ENCODE results near the gene NUP43.

Gene NUP43

DNA sequence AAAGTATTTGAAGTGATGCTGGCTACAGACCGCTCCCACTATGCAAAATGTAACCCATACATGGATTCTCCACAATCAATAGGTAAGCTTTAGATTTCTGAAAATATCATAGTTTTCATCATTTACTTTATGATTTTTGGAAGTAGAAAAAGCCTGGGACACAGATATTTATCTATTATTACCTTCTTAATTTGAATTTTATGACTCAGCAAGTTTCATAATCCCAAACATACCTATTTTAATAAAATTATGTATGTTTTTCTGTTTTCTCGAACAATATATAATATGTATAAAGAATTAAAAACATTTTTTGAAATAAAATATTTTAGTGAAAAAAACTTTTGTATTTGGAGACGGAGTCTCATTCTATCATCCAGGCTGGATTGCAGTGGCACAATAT is 24.9 kb upstream of the NUP43 start:
- no peak overlapping the region for H3K9ac ChIP-seq (ENCODE audit: low read length)
- H4K20me1 ChIP-seq (ENCODE audit: insufficient read depth, low read length): no peaks in the 10 kb centered on the region
- no peaks in the 10 kb centered on the region for H3F3A ChIP-seq (ENCODE audit: insufficient read depth, low read length)
- no peaks in the 10 kb centered on the region for H3K36me3 ChIP-seq (replicated peaks; ENCODE audit: insufficient read depth, low read length)
- H3K9me2 ChIP-seq (replicated peaks; ENCODE audit: insufficient read depth, low read length): no peaks in the 10 kb centered on the region
- H3K4me3 ChIP-seq (ENCODE audit: low read length): no peak overlapping the region
- H3K4me2 ChIP-seq (ENCODE audit: low read depth, low read length): no peak overlapping the region
- no peaks in the 10 kb centered on the region for H3K27me3 ChIP-seq (replicated peaks; ENCODE audit: insufficient read depth, low read length)
- no peak overlapping the region for H3K27ac ChIP-seq (ENCODE audit: low read length)
- no peaks in the 10 kb centered on the region for H3K4me1 ChIP-seq (ENCODE audit: low read length)
- no peak overlapping the region for H2AFZ ChIP-seq (ENCODE audit: low read length)
- no peaks in the 10 kb centered on the region for H3K79me2 ChIP-seq (ENCODE audit: low read length)
- no peaks in the 10 kb centered on the region for H3K9me3 ChIP-seq (replicated peaks; ENCODE audit: insufficient read depth, low read length)
- TF ChIP-seq, protein P1, sequence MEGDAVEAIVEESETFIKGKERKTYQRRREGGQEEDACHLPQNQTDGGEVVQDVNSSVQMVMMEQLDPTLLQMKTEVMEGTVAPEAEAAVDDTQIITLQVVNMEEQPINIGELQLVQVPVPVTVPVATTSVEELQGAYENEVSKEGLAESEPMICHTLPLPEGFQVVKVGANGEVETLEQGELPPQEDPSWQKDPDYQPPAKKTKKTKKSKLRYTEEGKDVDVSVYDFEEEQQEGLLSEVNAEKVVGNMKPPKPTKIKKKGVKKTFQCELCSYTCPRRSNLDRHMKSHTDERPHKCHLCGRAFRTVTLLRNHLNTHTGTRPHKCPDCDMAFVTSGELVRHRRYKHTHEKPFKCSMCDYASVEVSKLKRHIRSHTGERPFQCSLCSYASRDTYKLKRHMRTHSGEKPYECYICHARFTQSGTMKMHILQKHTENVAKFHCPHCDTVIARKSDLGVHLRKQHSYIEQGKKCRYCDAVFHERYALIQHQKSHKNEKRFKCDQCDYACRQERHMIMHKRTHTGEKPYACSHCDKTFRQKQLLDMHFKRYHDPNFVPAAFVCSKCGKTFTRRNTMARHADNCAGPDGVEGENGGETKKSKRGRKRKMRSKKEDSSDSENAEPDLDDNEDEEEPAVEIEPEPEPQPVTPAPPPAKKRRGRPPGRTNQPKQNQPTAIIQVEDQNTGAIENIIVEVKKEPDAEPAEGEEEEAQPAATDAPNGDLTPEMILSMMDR (IDR thresholded peaks at IDR 0.05; ENCODE audit: low read length): no peak
- no peak for TF ChIP-seq EZH2 (optimal IDR thresholded peaks at IDR 0.05; ENCODE audit: low read depth, low read length)
- no peak for TF ChIP-seq EZH2phosphoT487 (IDR thresholded peaks at IDR 0.05; ENCODE audit: low read length)
- no peak for DNase-seq

DNA sequence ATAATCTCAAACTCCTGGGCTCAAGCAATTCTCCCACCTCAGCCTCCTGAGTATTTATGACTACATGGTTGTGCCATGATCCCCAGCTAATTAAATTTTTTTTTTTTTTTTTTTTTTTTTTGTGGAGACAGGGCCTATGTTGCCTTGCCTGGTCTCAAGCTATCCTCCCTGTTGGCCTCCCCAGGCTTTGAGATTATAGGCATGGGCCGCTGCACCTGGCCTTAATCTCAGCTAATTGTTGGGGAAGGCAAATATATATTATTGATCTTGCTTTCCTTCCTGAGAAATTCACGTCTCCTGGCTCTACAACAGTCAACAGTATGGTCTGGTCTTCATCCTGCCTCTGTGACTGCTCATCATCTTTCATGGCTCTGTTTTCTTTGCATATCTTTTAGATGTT is 23.3 kb upstream of the NUP43 start:
- TF ChIP-seq, protein P1 (IDR thresholded peaks at IDR 0.05; ENCODE audit: low read length): no peak
- TF ChIP-seq EZH2phosphoT487 (IDR thresholded peaks at IDR 0.05; ENCODE audit: low read length) (no peak), EZH2 (optimal IDR thresholded peaks at IDR 0.05; ENCODE audit: low read depth, low read length) (no peak)
- H3K27ac ChIP-seq (ENCODE audit: low read length): no peak overlapping the region
- no peaks in the 10 kb centered on the region for H3K36me3 ChIP-seq (replicated peaks; ENCODE audit: insufficient read depth, low read length)
- H3K27me3 ChIP-seq (replicated peaks; ENCODE audit: insufficient read depth, low read length): no peaks in the 10 kb centered on the region
- H3K4me1 ChIP-seq (ENCODE audit: low read length): no peaks in the 10 kb centered on the region
- no peaks in the 10 kb centered on the region for H3F3A ChIP-seq (ENCODE audit: insufficient read depth, low read length)
- H3K9ac ChIP-seq (ENCODE audit: low read length): no peak overlapping the region
- H3K4me3 ChIP-seq (ENCODE audit: low read length): no peak overlapping the region
- H3K4me2 ChIP-seq (ENCODE audit: low read depth, low read length): no peak overlapping the region
- no peaks in the 10 kb centered on the region for H3K79me2 ChIP-seq (ENCODE audit: low read length)
- H2AFZ ChIP-seq (ENCODE audit: low read length): no peak overlapping the region
- no peaks in the 10 kb centered on the region for H4K20me1 ChIP-seq (ENCODE audit: insufficient read depth, low read length)
- H3K9me2 ChIP-seq (replicated peaks; ENCODE audit: insufficient read depth, low read length): no peaks in the 10 kb centered on the region
- no peak for DNase-seq
- no peaks in the 10 kb centered on the region for H3K9me3 ChIP-seq (replicated peaks; ENCODE audit: insufficient read depth, low read length)

DNA sequence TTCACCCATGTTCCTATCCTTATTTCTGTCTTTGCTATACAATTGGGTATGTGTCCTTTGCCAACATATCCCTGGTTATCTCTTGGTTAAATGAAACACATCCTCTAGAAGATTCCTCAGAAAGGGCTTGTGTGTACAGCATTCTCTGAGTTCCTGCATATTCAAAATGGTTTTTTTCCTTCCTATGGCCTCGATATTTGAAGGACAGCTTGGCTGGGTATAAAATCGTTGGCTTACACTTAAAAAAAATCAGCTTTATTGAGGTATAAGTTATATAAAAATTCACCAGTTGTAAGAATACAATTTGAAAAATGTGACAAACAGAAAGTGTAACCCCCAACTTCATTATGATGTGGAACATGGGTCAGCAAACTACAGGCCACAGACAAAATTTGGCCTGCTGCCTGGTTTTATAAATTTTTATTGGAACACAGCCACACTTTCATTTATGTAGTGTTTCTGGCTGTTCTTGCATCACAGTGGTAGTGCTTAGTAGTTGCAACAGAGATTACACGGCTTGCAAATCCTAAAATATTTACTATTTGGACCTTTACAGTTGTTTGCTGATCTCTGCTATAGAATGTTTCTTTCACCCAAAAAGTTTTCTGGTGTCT is 19.9 kb upstream of the NUP43 start:
- Histone ChIP-seq H3K36me3 (replicated peaks; ENCODE audit: insufficient read depth, low read length) (no peaks in the 10 kb centered on the region), H2AFZ (ENCODE audit: low read length) (no peak overlapping the region), H3K9me2 (replicated peaks; ENCODE audit: insufficient read depth, low read length) (no peaks in the 10 kb centered on the region), H4K20me1 (ENCODE audit: insufficient read depth, low read length) (no peaks in the 10 kb centered on the region), H3K27ac (ENCODE audit: low read length) (no peak overlapping the region), H3K4me3 (ENCODE audit: low read length) (no peak overlapping the region), H3K9me3 (replicated peaks; ENCODE audit: insufficient read depth, low read length) (no peaks in the 10 kb centered on the region), H3K79me2 (ENCODE audit: low read length) (peaks cover 13% of the 10 kb centered on the region), H3K4me2 (ENCODE audit: low read depth, low read length) (no peak overlapping the region), H3K4me1 (ENCODE audit: low read length) (no peaks in the 10 kb centered on the region), H3F3A (ENCODE audit: insufficient read depth, low read length) (no peaks in the 10 kb centered on the region), H3K27me3 (replicated peaks; ENCODE audit: insufficient read depth, low read length) (no peaks in the 10 kb centered on the region), H3K9ac (ENCODE audit: low read length) (no peak overlapping the region)
- no peak for TF ChIP-seq EZH2 (optimal IDR thresholded peaks at IDR 0.05; ENCODE audit: low read depth, low read length)
- TF ChIP-seq EZH2phosphoT487 (IDR thresholded peaks at IDR 0.05; ENCODE audit: low read length): no peak
- TF ChIP-seq, protein P1 (IDR thresholded peaks at IDR 0.05; ENCODE audit: low read length): no peak
- DNase-seq: no peak
